HG03064 (cell line): ENCODE measurements around the gene CHMP4B.

Experiments used
- ATAC-seq: cut with Tn5 transposase; IDR thresholded peaks from one replicate; pipeline ENCODE4 v1.9.1; 2021; ENCODE audit warnings: low read depth; ENCODE audit not compliant: unreplicated experiment

The CHMP4B gene

GRCh38 chr20:33859751-33860150 is 48.6 kb downstream of the CHMP4B start:
- no peak for ATAC-seq

DNA sequence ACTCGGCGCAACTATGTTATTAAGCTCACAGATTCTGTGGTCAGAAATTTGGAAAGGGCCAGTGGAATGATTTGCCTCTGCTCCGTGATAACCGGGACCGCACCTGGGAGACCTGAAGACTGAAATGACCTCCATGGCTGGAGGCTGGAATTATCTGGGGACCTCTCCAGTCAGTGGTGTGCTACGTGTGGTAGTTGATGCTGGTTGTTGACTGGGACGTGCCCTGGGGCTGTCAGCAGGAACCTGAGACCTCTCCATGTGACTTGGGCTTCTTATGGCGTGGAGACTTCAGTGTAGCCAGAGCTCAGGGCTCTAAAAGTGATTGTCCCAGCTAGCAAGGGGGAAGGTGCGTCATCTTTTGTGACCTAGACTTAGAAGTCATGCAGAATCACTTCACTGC is 50.3 kb downstream of the CHMP4B start:
- no peak for ATAC-seq

DNA sequence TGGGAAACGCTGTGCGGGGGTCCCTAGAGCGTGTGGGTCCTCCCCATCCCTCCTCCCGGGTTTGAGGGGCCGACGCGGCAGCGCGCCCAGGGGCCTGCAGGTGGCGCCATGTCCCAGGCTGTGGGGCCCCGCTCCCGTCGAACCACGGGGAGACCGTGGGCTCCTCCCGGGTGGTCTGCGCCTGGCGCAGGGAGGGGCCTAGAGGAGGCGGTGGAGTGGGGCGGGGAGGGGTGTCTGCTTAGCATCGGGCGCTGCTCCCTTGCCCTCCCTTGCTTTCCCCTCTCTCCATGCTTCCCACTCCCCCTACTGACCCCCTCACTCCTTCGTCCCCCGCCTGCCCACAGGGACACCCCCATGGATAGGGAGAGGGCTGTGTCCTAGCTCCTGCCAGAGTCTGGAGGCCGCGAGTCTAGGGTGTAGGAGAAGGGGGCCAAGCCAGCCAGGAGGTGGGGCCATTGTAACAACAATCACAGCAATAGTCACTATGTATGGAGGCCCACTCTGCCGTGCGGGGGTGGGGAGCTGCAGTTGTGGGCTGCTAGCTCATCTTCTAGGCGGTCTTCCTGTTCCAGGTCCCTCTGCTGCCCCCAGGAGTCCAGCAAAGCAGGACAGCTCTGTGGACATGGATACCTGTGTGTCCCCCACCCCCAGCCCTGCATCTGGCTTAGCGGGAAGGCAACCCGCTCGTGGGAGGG is 51.7 kb downstream of the CHMP4B start:
- no peak for ATAC-seq

GRCh38 chr20:33863440-33864323 is 52.5 kb downstream of the CHMP4B start:
- ATAC-seq = no peak

DNA sequence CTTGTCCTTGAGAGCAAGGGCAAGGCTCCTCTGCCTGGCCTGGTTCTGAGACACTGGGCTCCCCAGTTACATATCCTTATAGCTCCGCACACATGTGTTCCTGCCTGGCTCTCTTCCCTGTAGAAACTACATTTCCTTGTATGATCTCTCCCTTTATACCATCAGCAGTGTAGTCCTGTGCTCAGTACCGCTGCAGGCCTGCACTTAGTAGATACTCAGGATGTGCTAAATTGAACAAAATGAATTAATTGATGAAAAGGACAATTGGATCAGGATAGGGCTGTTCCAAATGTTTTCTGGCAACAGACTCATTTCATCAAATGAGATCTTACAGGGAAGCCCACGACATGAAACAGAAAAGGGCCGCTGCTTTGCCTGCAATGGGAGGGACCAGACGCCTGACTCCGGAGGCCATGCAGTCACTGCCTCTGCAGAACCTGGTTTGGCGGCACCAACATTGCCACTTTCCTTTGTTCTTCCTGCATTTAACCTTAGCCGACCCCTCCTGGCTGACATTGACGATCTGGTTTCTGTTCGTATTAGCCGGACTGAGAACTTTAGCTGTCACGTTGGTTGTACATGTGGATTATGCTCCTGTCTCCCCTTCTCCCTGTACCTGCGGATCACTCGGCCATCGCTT is 53.3 kb downstream of the CHMP4B start:
- no peak for ATAC-seq

GRCh38 chr20:33865761-33866370 is 54.7 kb downstream of the CHMP4B start:
- no peak for ATAC-seq

DNA sequence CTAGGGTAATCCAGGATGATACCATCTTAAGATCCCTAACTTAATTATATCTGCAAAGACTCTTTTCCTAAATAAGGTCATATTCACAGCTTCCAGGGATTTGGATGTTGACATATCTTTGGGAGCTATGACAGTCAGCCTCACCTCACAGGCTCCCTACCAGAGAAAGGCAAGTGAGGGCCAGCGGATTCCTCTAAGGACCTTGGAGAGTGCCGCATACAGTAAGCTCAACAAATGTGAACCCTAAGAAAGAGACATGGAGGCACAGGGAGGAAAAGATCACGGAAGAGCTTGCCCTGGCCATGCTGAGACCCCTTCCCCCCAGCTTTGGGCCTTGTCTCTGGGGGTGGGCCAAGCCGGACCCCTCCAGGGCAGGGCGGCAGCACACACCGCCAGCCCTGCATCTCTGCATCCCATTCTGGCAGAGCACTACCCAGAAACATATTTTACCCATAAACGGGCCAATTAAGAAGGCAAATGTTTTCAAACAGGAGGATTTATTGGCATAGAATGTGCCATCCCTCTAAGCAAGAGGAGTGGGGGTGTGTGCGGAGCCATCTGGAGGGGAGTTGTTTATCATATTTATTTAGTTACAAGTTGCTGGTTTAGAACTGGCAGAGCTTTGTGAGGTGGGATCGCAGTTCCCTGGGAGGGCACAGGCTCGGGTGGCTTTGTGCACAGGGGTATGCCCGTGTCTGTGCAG is 55.4 kb downstream of the CHMP4B start:
- no peak for ATAC-seq

DNA sequence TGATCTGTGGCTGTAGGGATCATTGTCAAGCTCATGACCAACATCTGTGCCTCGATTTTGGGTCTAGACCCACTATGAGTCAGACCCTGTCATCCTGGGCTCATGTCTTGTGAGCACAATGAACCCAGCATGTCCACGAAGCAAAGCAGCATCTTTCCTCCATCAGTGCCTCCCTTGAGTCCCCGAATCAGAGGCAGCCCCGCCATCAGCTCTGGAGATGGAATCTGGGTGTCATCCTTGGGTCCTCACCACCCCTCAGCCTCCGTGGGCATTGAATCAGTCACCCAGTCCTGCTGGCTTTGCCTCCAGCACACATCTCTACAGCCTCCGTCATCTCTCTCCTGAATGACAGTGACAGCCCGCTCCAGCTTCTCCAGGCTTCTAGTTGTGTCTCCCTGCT is 56.9 kb downstream of the CHMP4B start:
- no peak for ATAC-seq

DNA sequence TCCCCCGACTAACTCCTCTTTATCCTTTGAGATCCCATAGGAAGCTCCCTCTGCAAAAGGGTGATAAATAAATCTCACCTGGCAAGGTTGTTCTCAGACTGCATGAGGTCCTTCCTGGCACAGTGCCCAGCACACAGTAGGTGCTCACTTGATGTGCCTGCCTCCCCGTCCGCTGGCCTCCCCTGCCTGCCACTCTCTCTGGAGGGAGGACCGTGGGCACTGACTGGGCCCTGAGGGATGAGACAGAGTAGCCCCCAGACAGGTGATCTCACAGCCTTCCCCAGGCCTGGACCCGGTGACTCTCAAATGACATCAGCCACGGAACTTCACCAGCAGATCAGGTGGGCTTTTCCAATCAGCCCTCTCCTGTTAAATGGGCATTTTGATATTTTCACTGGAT is 57.4 kb downstream of the CHMP4B start:
- no peak for ATAC-seq

DNA sequence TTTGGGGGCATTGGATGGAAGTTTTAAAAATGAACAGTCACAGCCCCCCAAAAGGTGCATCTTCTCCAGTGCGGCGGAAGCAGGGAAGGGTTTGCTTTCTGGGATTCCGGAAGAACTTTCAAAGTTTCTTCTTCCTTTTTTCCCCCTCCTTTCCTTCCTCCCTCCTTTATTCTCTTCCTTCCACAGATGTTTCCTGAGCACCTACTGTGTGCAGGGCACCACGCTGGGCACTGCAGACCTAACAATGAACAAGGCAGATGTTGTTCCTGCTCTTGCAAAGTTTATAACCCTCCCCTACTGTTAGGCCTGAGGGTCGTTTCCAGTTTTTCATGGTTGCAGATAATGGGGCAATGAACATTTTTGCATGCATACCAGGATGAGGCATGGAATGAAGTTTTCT is 58.1 kb downstream of the CHMP4B start:
- no peak for ATAC-seq

- ATAC-seq = no peak
These were observed 60.2 kb downstream of the CHMP4B start for GRCh38 chr20:33871362-33871761.

- no peak for ATAC-seq
These were observed 63.0 kb downstream of the CHMP4B start for GRCh38 chr20:33874129-33874528.

GRCh38 chr20:33875055-33875454 is 63.9 kb downstream of the CHMP4B start:
- ATAC-seq = no peak

DNA sequence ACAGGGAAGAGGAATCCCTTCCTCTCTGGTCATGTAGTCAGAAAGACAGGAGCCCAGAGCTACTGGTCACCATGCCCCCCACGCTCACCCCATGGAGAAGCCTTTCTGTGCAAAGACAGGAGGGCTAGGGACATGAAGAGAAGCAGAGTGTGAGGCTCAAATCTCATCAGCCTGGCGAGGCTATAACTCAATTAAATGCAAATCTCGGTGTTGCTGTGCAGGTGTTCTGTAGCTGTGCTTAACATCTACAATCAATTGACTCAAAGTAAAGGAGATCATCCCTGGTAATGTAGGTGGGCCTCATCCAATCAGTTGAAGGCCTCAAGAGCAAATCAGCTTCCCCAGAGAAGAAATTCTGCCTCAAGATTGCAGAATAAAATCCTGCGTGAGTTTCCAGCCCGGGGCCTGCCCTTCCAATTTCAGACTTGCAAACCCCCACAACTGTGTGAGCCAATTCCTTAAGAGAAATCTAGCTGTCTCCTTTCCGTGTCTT is 64.4 kb downstream of the CHMP4B start:
- ATAC-seq = no peak

- ATAC-seq = no peak
These were observed 67.4 kb downstream of the CHMP4B start for GRCh38 chr20:33878583-33878982.

DNA sequence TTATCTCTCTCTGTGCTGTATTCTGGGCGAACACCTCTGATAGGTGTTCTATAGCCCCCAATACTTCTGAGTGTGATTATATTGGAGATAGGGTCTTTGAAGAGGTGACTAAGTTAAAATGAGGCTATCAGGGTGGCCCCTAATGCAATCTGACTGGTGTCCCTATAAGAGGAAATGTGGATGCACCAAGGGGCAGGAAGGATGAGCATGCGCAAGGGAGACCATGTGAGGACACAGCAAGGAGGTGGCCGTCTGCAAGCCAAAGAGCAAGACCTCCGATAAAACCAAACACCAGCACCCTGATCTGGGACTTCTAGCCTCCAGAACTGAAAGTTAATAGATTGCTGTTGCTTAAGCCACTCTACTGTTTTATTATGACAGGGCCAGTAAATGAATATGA is 69.2 kb downstream of the CHMP4B start:
- ATAC-seq = no peak

DNA sequence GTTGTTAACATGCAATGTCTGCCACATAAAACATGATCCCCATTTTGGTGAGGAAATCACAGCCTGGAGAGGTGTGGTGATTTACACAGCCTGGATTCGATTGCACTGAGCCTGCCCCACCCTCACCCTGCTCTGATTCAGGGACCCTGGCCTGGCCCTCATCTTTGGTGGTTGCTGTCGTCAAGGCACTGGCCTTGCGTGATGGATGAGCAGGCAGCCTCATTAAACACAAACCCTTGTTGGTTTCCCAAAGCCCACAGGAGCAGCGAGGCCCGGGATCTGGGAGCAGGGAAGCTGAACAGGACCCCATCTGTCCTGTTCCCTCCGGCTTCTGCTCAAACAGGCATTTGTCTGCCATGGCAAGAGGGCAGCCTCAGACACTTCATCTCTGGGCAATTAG is 70.8 kb downstream of the CHMP4B start:
- no peak for ATAC-seq

GRCh38 chr20:33882481-33882880 is 71.3 kb downstream of the CHMP4B start:
- ATAC-seq = no peak

- ATAC-seq = no peak
These were observed 72.0 kb downstream of the CHMP4B start for GRCh38 chr20:33883164-33883563.

- ATAC-seq = no peak
These were observed 73.5 kb downstream of the CHMP4B start for GRCh38 chr20:33884633-33885032.
